K562 (cell line): ENCODE measurements around the gene CEACAM18. TPM values are rescaled to one million over a fixed set of nuclear protein-coding genes. Genes with fewer than 3 reads are reported as not detected.
A peak's percentile ranks its signal among the peaks of the same experiment; 100 is the strongest.

Source experiments
- ARID3A ChIP-seq: IDR thresholded peaks from 2 replicates; pipeline ENCODE4 v1.6.1; 2012; ENCODE audit warnings: low read depth, low read length, improper control_type of control experiment, borderline replicate concordance
- BRCA1 ChIP-seq, 2 experiments: fragments of 450-650 bp in 1 of 2; sonication (generic) in 1 of 2; formaldehyde crosslinking in 1 of 2; IDR thresholded peaks; 2 replicates each; pipeline versions ENCODE4 v1.5.0 to v1.6.1; 2017 to 2020; ENCODE audit warnings: mild to moderate bottlenecking in 1 of 2, missing genetic modification reagents in 1 of 2
- BRF1 ChIP-seq: IDR thresholded peaks from 3 replicates; pipeline ENCODE4 v1.6.1; 2011; ENCODE audit warnings: borderline replicate concordance, mild to moderate bottlenecking; ENCODE audit not compliant: insufficient read length; ENCODE audit errors: extremely low read depth
- CBX1 ChIP-seq: sonication (generic); IDR thresholded peaks from 2 replicates; pipeline ENCODE4 v1.6.1; 2016; ENCODE audit warnings: antibody characterized with exemption, low read depth, mild to moderate bottlenecking
- CHCHD3 ChIP-seq: fragments of 250-450 bp; sonication (Bioruptor Pico); IDR thresholded peaks from 2 replicates; pipeline ENCODE4 v2.1.2; 2022; ENCODE audit warnings: mild to moderate bottlenecking
- EP300 ChIP-seq: IDR thresholded peaks from 2 replicates; pipeline ENCODE4 v1.6.1; 2012; ENCODE audit warnings: low read length, improper control_type of control experiment
- ETS1 ChIP-seq: conservative IDR thresholded peaks from 2 replicates; pipeline ENCODE4 v1.6.1; 2011; ENCODE audit warnings: low read depth, mild to moderate bottlenecking, low read length; ENCODE audit not compliant: control insufficient read depth
- HDAC2 ChIP-seq: fragments of 450-650 bp; IDR thresholded peaks from 2 replicates; pipeline ENCODE4 v1.6.1; 2016; ENCODE audit warnings: mild to moderate bottlenecking
- HSF4 ChIP-seq: fragments of 250-450 bp; sonication (Bioruptor Pico); IDR thresholded peaks from 2 replicates; pipeline ENCODE4 v2.1.2; 2022; ENCODE audit warnings: mild to moderate bottlenecking, moderate library complexity, borderline replicate concordance
- MEF2A ChIP-seq: IDR thresholded peaks from 2 replicates; pipeline ENCODE4 v1.6.1; 2011; ENCODE audit warnings: low read depth, mild to moderate bottlenecking, low read length, moderate library complexity; ENCODE audit not compliant: control insufficient read depth
- NBN ChIP-seq: fragments of 450-650 bp; IDR thresholded peaks from 2 replicates; pipeline ENCODE4 v1.6.1; 2016; ENCODE audit warnings: low read depth, mild to moderate bottlenecking
- NCOR1 ChIP-seq: fragments of 450-650 bp; IDR thresholded peaks from 2 replicates; pipeline ENCODE4 v1.6.1; 2016; ENCODE audit warnings: mild to moderate bottlenecking, moderate library complexity
- SMARCE1 ChIP-seq: fragments of 450-650 bp; IDR thresholded peaks from 2 replicates; pipeline ENCODE4 v1.7.1; 2016; ENCODE audit warnings: mild to moderate bottlenecking
- TCF7L2 ChIP-seq: fragments of 150-350 bp; IDR thresholded peaks from 2 replicates; pipeline ENCODE4 v1.6.1; 2016; ENCODE audit warnings: low read depth, mild to moderate bottlenecking, low read length, moderate library complexity
- TEAD1 ChIP-seq, 2 experiments: fragments of 450-650 bp in 1 of 2; sonication (generic) in 1 of 2; formaldehyde crosslinking; IDR thresholded peaks; 2 replicates each; pipeline versions ENCODE4 v1.4.0 to v1.8.0; 2020 to 2022; ENCODE audit warnings: mild to moderate bottlenecking in 2 of 2, missing genetic modification reagents in 1 of 2
- TFE3 ChIP-seq: fragments of 450-650 bp; formaldehyde crosslinking; IDR thresholded peaks from 2 replicates; pipeline ENCODE4 v1.4.0; 2020; ENCODE audit warnings: mild to moderate bottlenecking, mixed read lengths
- USF1 ChIP-seq: sonication (generic); formaldehyde crosslinking; IDR thresholded peaks from 2 replicates; pipeline ENCODE4 v1.9.0; 2022; ENCODE audit warnings: mild to moderate bottlenecking, missing genetic modification reagents
- USF2 ChIP-seq: sonication (generic); formaldehyde crosslinking; IDR thresholded peaks from 2 replicates; pipeline ENCODE4 v1.5.0; 2020; ENCODE audit warnings: missing genetic modification reagents
- ZC3H4 ChIP-seq: sonication (generic); formaldehyde crosslinking; IDR thresholded peaks from 2 replicates; pipeline ENCODE4 v1.9.0; 2021; ENCODE audit warnings: missing genetic modification reagents, borderline replicate concordance
- ZNF408 ChIP-seq: fragments of 250-450 bp; sonication (Bioruptor Pico); IDR thresholded peaks from 2 replicates; pipeline ENCODE4 v1.4.0; 2020; ENCODE audit warnings: low read depth, mild to moderate bottlenecking, moderate library complexity
- ZNF655 ChIP-seq: fragments of 250-450 bp; sonication (Bioruptor Pico); IDR thresholded peaks from 2 replicates; pipeline ENCODE4 v1.5.0; 2021
- ZNF695 ChIP-seq: fragments of 450-650 bp; formaldehyde crosslinking; IDR thresholded peaks from 2 replicates; pipeline ENCODE4 v1.4.0; 2020; ENCODE audit warnings: mild to moderate bottlenecking, moderate library complexity
- polyA plus RNA-seq, 8 experiments: library from polyadenylated mRNA; depleted of rRNA in 4 of 8; stranded (reverse) in 5 of 8; unstranded in 3 of 8; fragments of >200 nt; fragmentation: Nextera tagmentation in 2 of 8; fragmentation: Illumina TruSeq in 1 of 8; extraction: Ambion mirVana in 2 of 8; extraction: Trizol in 1 of 8; gene quantifications; 2 replicates each; pipeline versions ENCODE4 v1.2.1 to v1.2.3, GENCODE V29; 2011 to 2014; ENCODE audit warnings: inconsistent platforms in 1 of 8, missing spikeins in 1 of 8
- total RNA-seq, 7 experiments: library from RNA; depleted of rRNA in 6 of 7; stranded (reverse); fragments of >200 nt in 6 of 7; fragmentation: Illumina TruSeq in 2 of 7; extraction: Trizol in 2 of 7; gene quantifications; 2 replicates each; pipeline versions ENCODE4 v1.2.1 to v1.2.3, GENCODE V29; 2011 to 2021; ENCODE audit warnings: low replicate concordance in 1 of 7

The CEACAM18 gene
- total and polyA plus RNA-seq, 9 of the 15 experiments (the other 6 are each of a cell fraction or from before 2014, with no cell fraction given): 0.08 to 0.24 (median 0.15) TPM; not detected in 3

- TF ChIP-seq ETS1: no peak
- peak in 1 of 2 experiments; percentile 54; a peak in 1 of 4 replicates for TF ChIP-seq TEAD1 (CRISPR knock-in tag; IDR thresholded peaks at IDR 0.05)
- no peak for TF ChIP-seq HSF4 (CRISPR knock-in tag)
- no peak for TF ChIP-seq TFE3 (CRISPR knock-in tag)
- TF ChIP-seq MEF2A: no peak
- TF ChIP-seq TCF7L2: no peak
- TF ChIP-seq HDAC2: 0 out of 2 replicates have a peak, but pooled peaks have one; percentile 37
- no peak for TF ChIP-seq ZNF655
- peak; percentile 32; the same call in 1 of the 2 replicates for TF ChIP-seq NBN
- no peak for TF ChIP-seq USF1 (CRISPR knock-in tag)
- TF ChIP-seq BRCA1 (IDR thresholded peaks at IDR 0.05): no peak
- no peak for TF ChIP-seq BRCA1 (CRISPR knock-in tag; IDR thresholded peaks at IDR 0.05)
- peak; percentile 62; the same call in 1 of the 2 replicates for TF ChIP-seq SMARCE1
- TF ChIP-seq ZNF408 (CRISPR knock-in tag): no peak
- peak; percentile 64 for TF ChIP-seq NCOR1
- peak; percentile 51; the same call in 1 of the 2 replicates for TF ChIP-seq ARID3A
- TF ChIP-seq CHCHD3 (CRISPR knock-in tag): no peak
- TF ChIP-seq ZC3H4 (CRISPR knock-in tag): no peak
- TF ChIP-seq USF2 (CRISPR knock-in tag): no peak
- TF ChIP-seq ZNF695 (CRISPR knock-in tag): no peak
- peak; percentile 78 for TF ChIP-seq EP300
- TF ChIP-seq CBX1: no peak
- TF ChIP-seq BRF1: no peak
These were observed 7.4 kb upstream of the CEACAM18 start (continued) for GRCh38 chr19:51470966-51471365.
